GM23338 (cell line): ENCODE results near the gene GATA5. TPM values are rescaled to one million over a fixed set of nuclear protein-coding genes. Genes with fewer than 3 reads are reported as not detected.

Source experiments
- ATAC-seq: fragments of 200-7000 bp; cut with Tn5 transposase; 3 replicates; pipeline ENCODE4 v1.9.1; 2020
- DNase-seq: peaks from one replicate; pipeline ENCODE4 v3.0.0-alpha.2; 2015; ENCODE audit warnings: low spot score
- H2AFZ ChIP-seq: fragments of 200-600 bp; sonication (generic); 2 replicates; pipeline ENCODE4 v1.8.0; 2016; ENCODE audit warnings: antibody characterized with exemption, mild to moderate bottlenecking, moderate library complexity
- H3F3A ChIP-seq: fragments of 200-600 bp; sonication (generic); replicated peaks from 2 replicates; pipeline ENCODE4 v1.8.0; 2017; ENCODE audit warnings: antibody characterized with exemption, mixed run types, low read depth
- H3K27ac ChIP-seq: fragments of 200-600 bp; sonication (generic); 2 replicates; pipeline ENCODE4 v1.6.1; 2016; ENCODE audit warnings: low read depth
- H3K27me3 ChIP-seq: fragments of 200-600 bp; sonication (generic); 2 replicates; pipeline ENCODE4 v1.8.0; 2016; ENCODE audit warnings: mild to moderate bottlenecking, mixed run types, moderate library complexity; ENCODE audit not compliant: insufficient read depth
- H3K36me3 ChIP-seq: fragments of 200-600 bp; sonication (generic); 2 replicates; pipeline ENCODE4 v1.8.0; 2016; ENCODE audit warnings: mild to moderate bottlenecking; ENCODE audit not compliant: insufficient read depth
- H3K4me1 ChIP-seq: fragments of 200-600 bp; sonication (generic); 2 replicates; pipeline ENCODE4 v1.8.0; 2016; ENCODE audit warnings: mild to moderate bottlenecking, moderate library complexity; ENCODE audit not compliant: insufficient read depth
- H3K4me2 ChIP-seq: fragments of 200-600 bp; sonication (generic); 2 replicates; pipeline ENCODE4 v1.7.1; 2017; ENCODE audit warnings: mixed run types
- H3K4me3 ChIP-seq: fragments of 200-600 bp; sonication (generic); 2 replicates; pipeline ENCODE4 v1.6.1; 2016; ENCODE audit warnings: mixed run types
- H3K79me2 ChIP-seq: fragments of 200-600 bp; sonication (generic); replicated peaks from 2 replicates; pipeline ENCODE4 v1.8.0; 2017; ENCODE audit warnings: mild to moderate bottlenecking; ENCODE audit not compliant: insufficient read depth
- H3K9me2 ChIP-seq: fragments of 200-600 bp; sonication (generic); 2 replicates; pipeline ENCODE4 v1.8.0; 2017; ENCODE audit not compliant: insufficient read depth
- H4K20me1 ChIP-seq: fragments of 200-600 bp; sonication (generic); replicated peaks from 2 replicates; pipeline ENCODE4 v1.8.0; 2017; ENCODE audit warnings: mild to moderate bottlenecking; ENCODE audit not compliant: insufficient read depth
- H3K27ac Mint-ChIP-seq: 2 replicates; pipeline ENCODE4 v1.8.0; 2020; ENCODE audit warnings: inconsistent platforms, mild to moderate bottlenecking, moderate library complexity, mixed read lengths
- H3K27me3 Mint-ChIP-seq: 3 replicates; pipeline ENCODE4 v1.8.0; 2022; ENCODE audit warnings: low read depth, mild to moderate bottlenecking, moderate library complexity, mixed read lengths, inconsistent platforms; ENCODE audit not compliant: insufficient read depth, poor library complexity
- H3K36me3 Mint-ChIP-seq: 3 replicates; pipeline ENCODE4 v1.8.0; 2021; ENCODE audit warnings: low read depth, mild to moderate bottlenecking, inconsistent platforms, moderate library complexity, mixed read lengths
- H3K4me1 Mint-ChIP-seq: 3 replicates; pipeline ENCODE4 v1.8.0; 2020; ENCODE audit warnings: mild to moderate bottlenecking, inconsistent platforms, mixed read lengths
- H3K4me3 Mint-ChIP-seq: 3 replicates; pipeline ENCODE4 v1.8.0; 2021; ENCODE audit warnings: moderate library complexity, mild to moderate bottlenecking, inconsistent platforms, mixed read lengths
- H3K9me3 Mint-ChIP-seq: 3 replicates; pipeline ENCODE4 v1.8.0; 2020; ENCODE audit warnings: moderate library complexity, mild to moderate bottlenecking, inconsistent platforms, mixed read lengths
- JUNB ChIP-seq: IDR thresholded peaks from one replicate; pipeline ENCODE4 v1.6.1; 2016; ENCODE audit warnings: antibody characterized with exemption; ENCODE audit not compliant: unreplicated experiment
- polyA plus RNA-seq: library from polyadenylated mRNA; unstranded; fragments of >200 nt; fragmentation: Nextera tagmentation; extraction: Ambion mirVana; gene quantifications from 2 replicates; pipeline ENCODE4 v1.2.1, GENCODE V29; 2016
- total RNA-seq: library from RNA; depleted of rRNA; stranded (reverse); fragments of >200 nt; shearing (Covaris generic); gene quantifications from 2 replicates; pipeline ENCODE4 v1.2.3, GENCODE V29; 2014
- TF ChIP-seq, protein P1 (sequence below), 2 experiments: fragments of 200-600 bp in 1 of 2; sonication (generic) in 1 of 2; conservative IDR thresholded peaks; 2 replicates each; pipeline versions ENCODE4 v1.5.1 to v1.6.1; 2016 to 2017; ENCODE audit warnings: antibody characterized with exemption in 2 of 2, low read depth in 2 of 2, mild to moderate bottlenecking in 2 of 2, moderate library complexity in 1 of 2
- TF ChIP-seq, protein P2 (sequence below): fragments of 250-450 bp; sonication (Bioruptor Pico); IDR thresholded peaks from 2 replicates; pipeline ENCODE4 v1.5.0; 2020; ENCODE audit warnings: mild to moderate bottlenecking, moderate library complexity

Gene GATA5
- total and polyA plus RNA-seq, 2 experiments from 2014 or later, result 0.60 to 0.73 TPM

DNA sequence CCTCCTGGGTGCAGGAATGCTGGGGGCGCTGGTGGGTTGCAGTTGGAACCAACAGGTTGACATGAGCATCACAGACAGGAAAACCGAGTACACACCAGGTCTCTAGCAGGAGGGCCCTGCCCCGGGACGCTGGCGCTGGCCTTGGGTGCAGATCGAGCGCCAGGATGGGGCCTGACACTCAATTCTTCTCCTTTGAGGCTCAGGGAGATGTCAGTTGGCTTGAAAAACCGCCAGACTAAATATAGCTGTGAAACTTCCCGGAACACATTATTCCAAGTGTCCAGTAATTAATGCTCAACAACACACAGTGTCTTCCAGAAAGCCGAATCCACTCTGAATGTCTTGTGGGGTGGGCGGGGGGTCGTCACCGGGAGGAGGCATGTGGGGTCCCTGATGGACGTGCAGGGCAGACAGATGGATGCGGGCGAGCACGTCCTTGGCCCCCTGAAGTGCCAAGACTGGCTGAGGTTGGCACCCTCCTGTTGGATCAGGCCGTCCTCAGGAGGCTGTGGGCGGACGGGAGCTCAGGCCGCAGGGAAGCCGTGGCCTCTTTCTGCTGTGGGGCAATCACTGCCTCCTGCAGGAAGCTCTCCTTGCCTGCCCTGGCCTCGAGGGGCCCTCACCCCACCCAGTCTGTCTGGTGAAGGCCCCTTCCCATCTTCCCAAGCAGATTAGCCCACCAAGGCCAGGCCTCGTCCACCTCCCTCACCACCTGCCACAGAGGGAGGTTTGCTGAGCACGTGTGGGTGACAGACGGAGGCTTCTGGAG is 19.4 kb upstream of the GATA5 start:
- no peak for TF ChIP-seq JUNB
- TF ChIP-seq, protein P1, sequence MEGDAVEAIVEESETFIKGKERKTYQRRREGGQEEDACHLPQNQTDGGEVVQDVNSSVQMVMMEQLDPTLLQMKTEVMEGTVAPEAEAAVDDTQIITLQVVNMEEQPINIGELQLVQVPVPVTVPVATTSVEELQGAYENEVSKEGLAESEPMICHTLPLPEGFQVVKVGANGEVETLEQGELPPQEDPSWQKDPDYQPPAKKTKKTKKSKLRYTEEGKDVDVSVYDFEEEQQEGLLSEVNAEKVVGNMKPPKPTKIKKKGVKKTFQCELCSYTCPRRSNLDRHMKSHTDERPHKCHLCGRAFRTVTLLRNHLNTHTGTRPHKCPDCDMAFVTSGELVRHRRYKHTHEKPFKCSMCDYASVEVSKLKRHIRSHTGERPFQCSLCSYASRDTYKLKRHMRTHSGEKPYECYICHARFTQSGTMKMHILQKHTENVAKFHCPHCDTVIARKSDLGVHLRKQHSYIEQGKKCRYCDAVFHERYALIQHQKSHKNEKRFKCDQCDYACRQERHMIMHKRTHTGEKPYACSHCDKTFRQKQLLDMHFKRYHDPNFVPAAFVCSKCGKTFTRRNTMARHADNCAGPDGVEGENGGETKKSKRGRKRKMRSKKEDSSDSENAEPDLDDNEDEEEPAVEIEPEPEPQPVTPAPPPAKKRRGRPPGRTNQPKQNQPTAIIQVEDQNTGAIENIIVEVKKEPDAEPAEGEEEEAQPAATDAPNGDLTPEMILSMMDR (conservative IDR thresholded peaks at IDR 0.05; ENCODE audit: low read depth in 2 of 2), result peak in 1 of 2 experiments; percentile 25; a peak in 1 of 4 replicates
- TF ChIP-seq, protein P2, sequence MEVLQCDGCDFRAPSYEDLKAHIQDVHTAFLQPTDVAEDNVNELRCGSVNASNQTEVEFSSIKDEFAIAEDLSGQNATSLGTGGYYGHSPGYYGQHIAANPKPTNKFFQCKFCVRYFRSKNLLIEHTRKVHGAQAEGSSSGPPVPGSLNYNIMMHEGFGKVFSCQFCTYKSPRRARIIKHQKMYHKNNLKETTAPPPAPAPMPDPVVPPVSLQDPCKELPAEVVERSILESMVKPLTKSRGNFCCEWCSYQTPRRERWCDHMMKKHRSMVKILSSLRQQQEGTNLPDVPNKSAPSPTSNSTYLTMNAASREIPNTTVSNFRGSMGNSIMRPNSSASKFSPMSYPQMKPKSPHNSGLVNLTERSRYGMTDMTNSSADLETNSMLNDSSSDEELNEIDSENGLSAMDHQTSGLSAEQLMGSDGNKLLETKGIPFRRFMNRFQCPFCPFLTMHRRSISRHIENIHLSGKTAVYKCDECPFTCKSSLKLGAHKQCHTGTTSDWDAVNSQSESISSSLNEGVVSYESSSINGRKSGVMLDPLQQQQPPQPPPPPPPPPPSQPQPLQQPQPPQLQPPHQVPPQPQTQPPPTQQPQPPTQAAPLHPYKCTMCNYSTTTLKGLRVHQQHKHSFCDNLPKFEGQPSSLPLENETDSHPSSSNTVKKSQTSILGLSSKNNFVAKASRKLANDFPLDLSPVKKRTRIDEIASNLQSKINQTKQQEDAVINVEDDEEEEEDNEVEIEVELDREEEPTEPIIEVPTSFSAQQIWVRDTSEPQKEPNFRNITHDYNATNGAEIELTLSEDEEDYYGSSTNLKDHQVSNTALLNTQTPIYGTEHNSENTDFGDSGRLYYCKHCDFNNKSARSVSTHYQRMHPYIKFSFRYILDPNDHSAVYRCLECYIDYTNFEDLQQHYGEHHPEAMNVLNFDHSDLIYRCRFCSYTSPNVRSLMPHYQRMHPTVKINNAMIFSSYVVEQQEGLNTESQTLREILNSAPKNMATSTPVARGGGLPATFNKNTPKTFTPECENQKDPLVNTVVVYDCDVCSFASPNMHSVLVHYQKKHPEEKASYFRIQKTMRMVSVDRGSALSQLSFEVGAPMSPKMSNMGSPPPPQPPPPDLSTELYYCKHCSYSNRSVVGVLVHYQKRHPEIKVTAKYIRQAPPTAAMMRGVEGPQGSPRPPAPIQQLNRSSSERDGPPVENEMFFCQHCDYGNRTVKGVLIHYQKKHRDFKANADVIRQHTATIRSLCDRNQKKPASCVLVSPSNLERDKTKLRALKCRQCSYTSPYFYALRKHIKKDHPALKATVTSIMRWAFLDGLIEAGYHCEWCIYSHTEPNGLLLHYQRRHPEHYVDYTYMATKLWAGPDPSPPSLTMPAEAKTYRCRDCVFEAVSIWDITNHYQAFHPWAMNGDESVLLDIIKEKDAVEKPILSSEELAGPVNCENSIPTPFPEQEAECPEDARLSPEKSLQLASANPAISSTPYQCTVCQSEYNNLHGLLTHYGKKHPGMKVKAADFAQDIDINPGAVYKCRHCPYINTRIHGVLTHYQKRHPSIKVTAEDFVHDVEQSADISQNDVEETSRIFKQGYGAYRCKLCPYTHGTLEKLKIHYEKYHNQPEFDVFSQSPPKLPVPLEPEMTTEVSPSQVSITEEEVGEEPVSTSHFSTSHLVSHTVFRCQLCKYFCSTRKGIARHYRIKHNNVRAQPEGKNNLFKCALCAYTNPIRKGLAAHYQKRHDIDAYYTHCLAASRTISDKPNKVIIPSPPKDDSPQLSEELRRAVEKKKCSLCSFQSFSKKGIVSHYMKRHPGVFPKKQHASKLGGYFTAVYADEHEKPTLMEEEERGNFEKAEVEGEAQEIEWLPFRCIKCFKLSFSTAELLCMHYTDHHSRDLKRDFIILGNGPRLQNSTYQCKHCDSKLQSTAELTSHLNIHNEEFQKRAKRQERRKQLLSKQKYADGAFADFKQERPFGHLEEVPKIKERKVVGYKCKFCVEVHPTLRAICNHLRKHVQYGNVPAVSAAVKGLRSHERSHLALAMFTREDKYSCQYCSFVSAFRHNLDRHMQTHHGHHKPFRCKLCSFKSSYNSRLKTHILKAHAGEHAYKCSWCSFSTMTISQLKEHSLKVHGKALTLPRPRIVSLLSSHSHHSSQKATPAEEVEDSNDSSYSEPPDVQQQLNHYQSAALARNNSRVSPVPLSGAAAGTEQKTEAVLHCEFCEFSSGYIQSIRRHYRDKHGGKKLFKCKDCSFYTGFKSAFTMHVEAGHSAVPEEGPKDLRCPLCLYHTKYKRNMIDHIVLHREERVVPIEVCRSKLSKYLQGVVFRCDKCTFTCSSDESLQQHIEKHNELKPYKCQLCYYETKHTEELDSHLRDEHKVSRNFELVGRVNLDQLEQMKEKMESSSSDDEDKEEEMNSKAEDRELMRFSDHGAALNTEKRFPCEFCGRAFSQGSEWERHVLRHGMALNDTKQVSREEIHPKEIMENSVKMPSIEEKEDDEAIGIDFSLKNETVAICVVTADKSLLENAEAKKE (CRISPR knock-in tag), result no peak
- Mint-ChIP-seq H3K9me3 (peaks cover 2% of the 10 kb centered on the region; the same call in 1 of the 3 replicates), H3K36me3 (no peaks in the 10 kb centered on the region), H3K4me1 (peaks cover 4% of the 10 kb centered on the region; the same call in 2 of the 3 replicates), H3K27me3 (peaks cover 12% of the 10 kb centered on the region), H3K27ac (no peak overlapping the region), H3K4me3 (no peak overlapping the region)
- Histone ChIP-seq H3K4me1 (peaks cover 5% of the 10 kb centered on the region; the same call in 1 of the 2 replicates), H3K79me2 (no peaks in the 10 kb centered on the region), H3K9me2 (no peaks in the 10 kb centered on the region), H3F3A (no peaks in the 10 kb centered on the region; the same call in 1 of the 2 replicates), H3K4me2 (no peak overlapping the region), H3K27ac (no peak overlapping the region), H3K27me3 (no peaks in the 10 kb centered on the region), H3K36me3 (no peaks in the 10 kb centered on the region), H4K20me1 (no peaks in the 10 kb centered on the region), H3K4me3 (no peak overlapping the region), H2AFZ (no peak overlapping the region)
- DNase-seq (no peak), ATAC-seq (no peak)
